Body of pancreas (tissue), 4 donors: Measurements from ENCODE around the gene PARP12. TPM values are rescaled to one million over a fixed set of nuclear protein-coding genes. Genes with fewer than 3 reads are reported as not detected.

Experiments used
- ATAC-seq: fragments of 150-250 bp; one replicate; pipeline ENCODE4 v1.9.1; 2016
- DNase-seq, 4 donors: peaks; one replicate each; pipeline ENCODE4 v3.0.0-alpha.2; 2019
- H3K27ac ChIP-seq, 4 donors: fragments of 200-600 bp; sonication (generic); 1 replicate in 3 of 4; 2 replicates in 1 of 4; pipeline versions ENCODE4 v1.5.1 to v1.6.1; 2016 to 2019; ENCODE audit warnings: mild to moderate bottlenecking in 1 of 4, mixed read lengths in 1 of 4, moderate library complexity in 1 of 4
- H3K27me3 ChIP-seq, 2 donors: fragments of 200-600 bp; sonication (generic); one replicate each; pipeline ENCODE4 v1.6.0; 2016; ENCODE audit warnings: mild to moderate bottlenecking in 1 of 2
- H3K36me3 ChIP-seq, 2 donors: fragments of 200-600 bp; sonication (generic); replicated peaks in 1 of 2; 2 replicates each; pipeline ENCODE4 v1.5.1; 2016; ENCODE audit warnings: low read depth in 2 of 2; ENCODE audit not compliant: insufficient read depth in 1 of 2
- H3K4me1 ChIP-seq: fragments of 200-600 bp; sonication (generic); one replicate; pipeline ENCODE4 v1.6.0; 2016
- H3K4me3 ChIP-seq, 2 donors: fragments of 200-600 bp; sonication (generic); 1 replicate in 1 of 2; 2 replicates in 1 of 2; pipeline ENCODE4 v1.5.1; 2016 to 2019
- H3K9me3 ChIP-seq, 3 donors: fragments of 200-600 bp; sonication (generic); 1 replicate in 2 of 3; 2 replicates in 1 of 3; pipeline ENCODE4 v1.5.1; 2016
- POLR2A ChIP-seq, 3 donors: fragments of 450-650 bp; IDR thresholded peaks; one replicate each; pipeline ENCODE4 v1.6.1; 2016; ENCODE audit warnings: antibody characterized with exemption in 3 of 3, mild to moderate bottlenecking in 2 of 3
- WGBS, 2 donors: methylation state at CpG; one replicate each; pipeline ENCODE4 v1.1.5; 2017; 5-methylcytosine and 5-hydroxymethylcytosine counted together
- intact Hi-C: fragments of 100-400 bp; cut with DNase I; formaldehyde crosslinking; loops from one replicate; pipeline ENCODE4 v1.15.1; 2023
- total RNA-seq, 2 donors: library from RNA; depleted of rRNA; stranded (reverse); fragments of >200 nt; gene quantifications; one replicate each; pipeline ENCODE4 v1.1.0, GENCODE V29; 2016
- TF ChIP-seq, protein P1 (sequence below), 7 experiments: fragments of 450-650 bp in 4 of 7; fragments of 200-600 bp in 3 of 7; sonication (generic) in 3 of 7; IDR thresholded peaks; one replicate each; pipeline ENCODE4 v1.5.1; 2016 to 2019; ENCODE audit warnings: antibody characterized with exemption in 7 of 7

The PARP12 gene
- total RNA-seq, 2 donors from 2014 or later, result 37.1 to 66.9 TPM

GRCh38 chr7:140060243-140060630, 2.5 kb downstream of the PARP12 start:
- H3K9me3 ChIP-seq, result no peaks in the 10 kb centered on the region
- no peaks in the 10 kb centered on the region for H3K27me3 ChIP-seq
- peaks cover 41% of the 10 kb centered on the region for H3K4me1 ChIP-seq
- DNase-seq, result no peak
- 65 to 78% methylated on average over 2 to 3 of the region's 3 CpGs for WGBS, 2 donors
- no peak overlapping the region for H3K4me3 ChIP-seq
- TF ChIP-seq, protein P1, sequence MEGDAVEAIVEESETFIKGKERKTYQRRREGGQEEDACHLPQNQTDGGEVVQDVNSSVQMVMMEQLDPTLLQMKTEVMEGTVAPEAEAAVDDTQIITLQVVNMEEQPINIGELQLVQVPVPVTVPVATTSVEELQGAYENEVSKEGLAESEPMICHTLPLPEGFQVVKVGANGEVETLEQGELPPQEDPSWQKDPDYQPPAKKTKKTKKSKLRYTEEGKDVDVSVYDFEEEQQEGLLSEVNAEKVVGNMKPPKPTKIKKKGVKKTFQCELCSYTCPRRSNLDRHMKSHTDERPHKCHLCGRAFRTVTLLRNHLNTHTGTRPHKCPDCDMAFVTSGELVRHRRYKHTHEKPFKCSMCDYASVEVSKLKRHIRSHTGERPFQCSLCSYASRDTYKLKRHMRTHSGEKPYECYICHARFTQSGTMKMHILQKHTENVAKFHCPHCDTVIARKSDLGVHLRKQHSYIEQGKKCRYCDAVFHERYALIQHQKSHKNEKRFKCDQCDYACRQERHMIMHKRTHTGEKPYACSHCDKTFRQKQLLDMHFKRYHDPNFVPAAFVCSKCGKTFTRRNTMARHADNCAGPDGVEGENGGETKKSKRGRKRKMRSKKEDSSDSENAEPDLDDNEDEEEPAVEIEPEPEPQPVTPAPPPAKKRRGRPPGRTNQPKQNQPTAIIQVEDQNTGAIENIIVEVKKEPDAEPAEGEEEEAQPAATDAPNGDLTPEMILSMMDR (IDR thresholded peaks at IDR 0.05), result no peak
- no peak for TF ChIP-seq POLR2A (IDR thresholded peaks at IDR 0.05)
- no peak for ATAC-seq
- H3K27ac ChIP-seq, result peak overlapping the region; percentile 46 to 95 (median 88)
- no peaks in the 10 kb centered on the region for H3K36me3 ChIP-seq
- intact Hi-C loops, result no loop called here

GRCh38 chr7:140059273-140060242, 3.2 kb downstream of the PARP12 start:
- DNase-seq (peak; percentile 86 to 93 (median 92)), ATAC-seq (peak; percentile 54)
- peaks cover 41% of the 10 kb centered on the region for H3K4me1 ChIP-seq
- WGBS, 2 donors, result 24 to 30% methylated on average over 12 of the region's 12 CpGs
- TF ChIP-seq POLR2A (IDR thresholded peaks at IDR 0.05), result no peak
- TF ChIP-seq, protein P1 (IDR thresholded peaks at IDR 0.05), result no peak
- intact Hi-C loops, result no loop called here
- no peaks in the 10 kb centered on the region for H3K9me3 ChIP-seq
- H3K27ac ChIP-seq, result peak overlapping the region; percentile 46 to 95 (median 88)
- H3K4me3 ChIP-seq, result no peak overlapping the region
- no peaks in the 10 kb centered on the region for H3K27me3 ChIP-seq
- H3K36me3 ChIP-seq, result no peaks in the 10 kb centered on the region

DNA sequence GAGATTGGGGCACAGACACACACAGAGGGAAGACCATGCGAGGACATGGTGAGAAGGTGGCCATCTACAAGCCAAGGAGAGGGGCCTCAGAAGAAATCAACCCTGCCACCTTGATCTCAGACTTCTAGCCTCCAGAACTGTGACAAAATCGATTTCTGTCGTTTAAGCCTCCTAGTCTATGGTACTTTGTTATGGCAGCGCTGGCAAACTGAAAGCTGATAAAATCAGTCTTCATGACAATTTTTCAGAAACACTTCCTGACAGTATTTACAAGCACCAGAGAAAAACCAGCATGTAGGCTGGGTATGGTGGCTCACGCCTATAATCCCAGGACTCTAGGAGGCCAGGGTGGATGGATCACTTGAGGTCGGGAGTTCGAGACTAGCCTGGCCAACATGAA, 4.2 kb downstream of the PARP12 start:
- H3K4me3 ChIP-seq, result no peak overlapping the region
- 72 to 77% methylated on average over 7 of the region's 7 CpGs for WGBS, 2 donors
- ATAC-seq (no peak), DNase-seq (no peak)
- no peaks in the 10 kb centered on the region for H3K9me3 ChIP-seq
- intact Hi-C loops, result no loop called here
- no peak for TF ChIP-seq POLR2A (IDR thresholded peaks at IDR 0.05)
- TF ChIP-seq, protein P1 (IDR thresholded peaks at IDR 0.05), result no peak
- peaks cover 40% of the 10 kb centered on the region for H3K4me1 ChIP-seq
- no peaks in the 10 kb centered on the region for H3K27me3 ChIP-seq
- peak overlapping the region in 3 of 4 donors; percentile 13 to 95 (median 93) for H3K27ac ChIP-seq
- H3K36me3 ChIP-seq, result no peaks in the 10 kb centered on the region

DNA sequence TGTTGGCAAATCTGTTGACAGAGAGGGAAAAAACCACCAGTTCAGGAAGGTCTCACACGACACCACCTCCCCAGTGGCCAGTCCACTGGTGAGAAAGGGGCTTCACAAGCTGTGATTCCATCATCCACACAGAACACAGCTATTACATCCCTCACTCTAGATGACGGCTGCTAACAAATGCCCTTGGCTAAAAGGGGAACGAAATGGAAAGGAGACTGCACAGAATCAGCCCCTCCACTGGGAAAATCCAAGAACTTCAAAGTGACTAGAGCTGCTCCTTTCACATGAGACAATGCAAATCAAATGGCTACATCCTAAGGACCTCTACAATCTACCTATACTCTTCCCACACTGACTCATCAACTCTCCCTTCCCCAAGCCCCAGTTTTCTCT, 5.6 kb downstream of the PARP12 start:
- Histone ChIP-seq H3K4me3 (no peak overlapping the region), H3K27me3 (no peaks in the 10 kb centered on the region), H3K4me1 (peaks cover 36% of the 10 kb centered on the region), H3K9me3 (no peaks in the 10 kb centered on the region), H3K27ac (no peak overlapping the region), H3K36me3 (no peaks in the 10 kb centered on the region)
- TF ChIP-seq, protein P1 (IDR thresholded peaks at IDR 0.05), result no peak
- TF ChIP-seq POLR2A (IDR thresholded peaks at IDR 0.05), result no peak
- no peak for ATAC-seq
- 90 to 100% methylated on average over 3 of the region's 3 CpGs for WGBS, 2 donors
- intact Hi-C loops, result no loop called here
- DNase-seq, result no peak
